ENCODE data around the gene KDM8.

The KDM8 gene

DNA sequence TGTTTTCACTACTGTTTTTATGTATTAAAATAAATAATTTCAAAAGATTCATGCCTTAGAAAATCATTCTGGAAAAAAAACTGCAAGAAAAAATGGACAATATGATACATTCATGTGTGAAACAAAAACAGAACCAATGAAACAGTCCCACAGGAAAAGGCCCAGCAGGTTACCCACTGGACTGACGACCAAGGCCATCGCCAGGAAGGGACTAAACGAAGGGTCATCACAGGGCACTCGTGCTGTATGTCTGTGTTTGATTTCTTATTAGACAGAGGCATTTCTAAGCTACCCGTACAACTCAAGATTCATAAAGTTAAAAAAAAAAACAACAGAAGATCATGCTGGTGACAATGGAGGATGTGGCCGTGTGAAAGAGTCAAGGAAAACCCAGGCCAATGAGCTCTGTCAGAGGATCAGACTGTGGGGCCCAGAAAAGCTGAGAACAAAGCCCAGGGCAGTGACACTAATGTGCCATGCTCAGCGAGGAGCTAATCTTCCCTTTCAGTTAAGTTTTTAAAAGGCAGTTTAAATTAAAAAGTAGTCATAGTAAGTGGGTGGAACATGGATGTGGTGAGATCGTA is 33.4 kb downstream of the KDM8 start:
- H3K36me3 ChIP-seq (replicated peaks): no peaks in the 10 kb centered on the region
- H3K27me3 ChIP-seq (replicated peaks): no peaks in the 10 kb centered on the region
- H3K27ac ChIP-seq: peak overlapping the region; percentile 70
- no peak overlapping the region for H3K4me3 ChIP-seq (ENCODE audit: low read depth, low read length)
- in situ Hi-C loops (cut with HindIII; ENCODE audit: low pct_ligation_motif_present, low sequenced_read_pairs): no loop called here
- no peak for DNase-seq
- TF ChIP-seq CTCF (IDR thresholded peaks at IDR 0.05; ENCODE audit: low read depth, low read length, missing control alignments): no peak

GRCh38 chr16:27237219-27238015 is 34.1 kb downstream of the KDM8 start:
- Histone ChIP-seq H3K36me3 (replicated peaks) (no peaks in the 10 kb centered on the region), H3K4me3 (ENCODE audit: low read depth, low read length) (no peak overlapping the region), H3K27ac (peak overlapping the region; percentile 70), H3K27me3 (replicated peaks) (no peaks in the 10 kb centered on the region)
- no peak for TF ChIP-seq CTCF (IDR thresholded peaks at IDR 0.05; ENCODE audit: low read depth, low read length, missing control alignments)
- in situ Hi-C loops (cut with HindIII; ENCODE audit: low pct_ligation_motif_present, low sequenced_read_pairs): no loop called here
- DNase-seq: peak; percentile 46

DNA sequence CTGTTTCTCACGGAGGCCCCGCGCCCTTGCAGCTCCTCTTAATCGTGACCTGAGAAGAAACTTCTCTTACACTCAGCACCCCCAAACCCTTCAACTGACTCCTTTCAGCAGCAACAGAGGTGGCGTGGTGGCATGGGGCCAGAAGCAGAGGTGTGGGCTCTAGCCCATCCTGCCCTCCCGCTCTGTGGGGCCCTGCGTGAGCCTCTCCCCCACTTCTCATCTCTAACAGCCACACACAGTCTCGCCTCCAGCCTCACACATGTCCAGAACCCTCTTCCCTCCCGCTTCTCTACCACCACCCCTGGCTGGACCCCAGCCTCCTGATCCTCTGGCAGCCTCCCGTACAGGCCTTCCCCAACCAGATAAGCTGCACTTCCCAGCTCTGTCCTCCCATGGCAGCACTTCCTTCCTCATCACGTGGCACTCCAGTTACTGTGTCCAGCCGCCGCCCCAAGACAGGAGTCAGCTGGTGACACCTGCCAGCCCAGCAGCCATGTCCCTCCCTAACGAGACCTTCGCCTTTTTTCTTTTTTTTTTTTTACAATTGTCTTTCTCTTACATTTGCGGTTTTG is 34.8 kb downstream of the KDM8 start:
- peak; percentile 2 for TF ChIP-seq CTCF (IDR thresholded peaks at IDR 0.05; ENCODE audit: low read depth, low read length, missing control alignments)
- no peak for DNase-seq
- no peak overlapping the region for H3K4me3 ChIP-seq (ENCODE audit: low read depth, low read length)
- no peaks in the 10 kb centered on the region for H3K27me3 ChIP-seq (replicated peaks)
- peak overlapping the region; percentile 70 for H3K27ac ChIP-seq
- no peaks in the 10 kb centered on the region for H3K36me3 ChIP-seq (replicated peaks)
- in situ Hi-C loops (cut with HindIII; ENCODE audit: low pct_ligation_motif_present, low sequenced_read_pairs): no loop called here

- H3K27ac ChIP-seq: no peak overlapping the region
- in situ Hi-C loops (cut with HindIII; ENCODE audit: low pct_ligation_motif_present, low sequenced_read_pairs): no loop called here
- no peak for TF ChIP-seq CTCF (IDR thresholded peaks at IDR 0.05; ENCODE audit: low read depth, low read length, missing control alignments)
Measured at GRCh38 chr16:27238591-27238990, 35.3 kb downstream of the KDM8 start.

DNA sequence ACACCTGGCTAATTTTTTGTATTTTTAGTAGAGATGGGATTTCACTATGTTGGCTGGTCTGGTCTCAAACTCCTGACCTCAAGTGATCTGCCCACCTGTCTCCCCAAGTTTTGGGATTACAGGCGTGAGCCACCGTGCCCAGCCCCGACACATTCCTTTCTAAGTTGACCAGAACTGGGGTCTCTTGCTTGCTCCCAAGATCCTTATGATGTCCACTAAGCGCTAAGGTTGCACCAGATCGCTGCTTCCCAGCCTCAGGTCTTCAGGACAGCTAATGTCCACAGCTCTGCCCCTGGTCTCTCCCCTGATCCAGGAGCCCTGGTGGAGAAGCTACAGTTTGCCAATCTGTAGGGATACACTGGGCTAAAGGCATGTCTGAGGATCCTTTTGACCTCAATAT is 35.7 kb downstream of the KDM8 start:
- no peak for DNase-seq
- no peak overlapping the region for H3K4me3 ChIP-seq (ENCODE audit: low read depth, low read length)
- in situ Hi-C loops (cut with HindIII; ENCODE audit: low pct_ligation_motif_present, low sequenced_read_pairs): no loop called here
- no peak for TF ChIP-seq CTCF (IDR thresholded peaks at IDR 0.05; ENCODE audit: low read depth, low read length, missing control alignments)
- no peaks in the 10 kb centered on the region for H3K27me3 ChIP-seq (replicated peaks)
- H3K27ac ChIP-seq: no peak overlapping the region
- no peaks in the 10 kb centered on the region for H3K36me3 ChIP-seq (replicated peaks)

More at GRCh38 chr16:27238591-27238990, 35.3 kb downstream of the KDM8 start:
- no peaks in the 10 kb centered on the region for H3K27me3 ChIP-seq (replicated peaks)
- no peak overlapping the region for H3K4me3 ChIP-seq (ENCODE audit: low read depth, low read length)
- H3K36me3 ChIP-seq (replicated peaks): no peaks in the 10 kb centered on the region
- DNase-seq: no peak
